ENCODE measurements around the gene DFFA.
"Not testable (repeated sequence)": the region's sequence is repeated elsewhere in the genome, so short reads cannot be mapped to it uniquely, and the experiment has no call there.

Gene DFFA

GRCh38 chr1:10429868-10430215 lies 42.5 kb downstream of the DFFA start:
- TF ChIP-seq CTCF (conservative IDR thresholded peaks at IDR 0.05; ENCODE audit: low read length) = no peak
- H3K4me3 ChIP-seq (ENCODE audit: low read length) = peak overlapping the region; percentile 62
- DNase-seq (ENCODE audit: low read depth) = no peak

GRCh38 chr1:10428984-10429383 lies 43.3 kb downstream of the DFFA start:
- no peak overlapping the region for H3K4me3 ChIP-seq (ENCODE audit: low read length)
- DNase-seq (ENCODE audit: low read depth) = no peak
- no peak for TF ChIP-seq CTCF (conservative IDR thresholded peaks at IDR 0.05; ENCODE audit: low read length)

GRCh38 chr1:10426535-10426848 lies 45.8 kb downstream of the DFFA start:
- DNase-seq (ENCODE audit: low read depth); H3K4me3 ChIP-seq (ENCODE audit: low read length): not testable (repeated sequence)

- DNase-seq (ENCODE audit: low read depth); H3K4me3 ChIP-seq (ENCODE audit: low read length): not testable (repeated sequence)
Observed at GRCh38 chr1:10425826-10426534, 46.3 kb downstream of the DFFA start.

GRCh38 chr1:10424651-10425050 lies 47.7 kb downstream of the DFFA start:
- TF ChIP-seq CTCF (conservative IDR thresholded peaks at IDR 0.05; ENCODE audit: low read length) = no peak
- no peak overlapping the region for H3K4me3 ChIP-seq (ENCODE audit: low read length)

GRCh38 chr1:10424034-10424433 lies 48.3 kb downstream of the DFFA start:
- no peak overlapping the region for H3K4me3 ChIP-seq (ENCODE audit: low read length)
- TF ChIP-seq CTCF (conservative IDR thresholded peaks at IDR 0.05; ENCODE audit: low read length) = peak; percentile 15; the same call in 1 of the 2 replicates
- peak; percentile 68 for DNase-seq (ENCODE audit: low read depth)

More at GRCh38 chr1:10424651-10425050, 47.7 kb downstream of the DFFA start:
- no peak for DNase-seq (ENCODE audit: low read depth)

- H3K4me3 ChIP-seq (ENCODE audit: low read length) = no peak overlapping the region
- no peak for TF ChIP-seq CTCF (conservative IDR thresholded peaks at IDR 0.05; ENCODE audit: low read length)
Observed at GRCh38 chr1:10421637-10422036, 50.7 kb downstream of the DFFA start.

GRCh38 chr1:10419351-10419750 lies 53.0 kb downstream of the DFFA start:
- no peak for DNase-seq (ENCODE audit: low read depth)
- no peak for TF ChIP-seq CTCF (conservative IDR thresholded peaks at IDR 0.05; ENCODE audit: low read length)
- no peak overlapping the region for H3K4me3 ChIP-seq (ENCODE audit: low read length)

More at GRCh38 chr1:10421637-10422036, 50.7 kb downstream of the DFFA start:
- DNase-seq (ENCODE audit: low read depth) = no peak

- not testable (repeated sequence) for H3K4me3 ChIP-seq (ENCODE audit: low read length); DNase-seq (ENCODE audit: low read depth)
Observed at GRCh38 chr1:10418741-10419140, 53.6 kb downstream of the DFFA start.

- H3K4me3 ChIP-seq (ENCODE audit: low read length); DNase-seq (ENCODE audit: low read depth): not testable (repeated sequence)
Observed at GRCh38 chr1:10415967-10416366, 56.4 kb downstream of the DFFA start.

Data from AG10803 (cell line).